ENCODE measurements around the gene MORN1.
A peak's percentile ranks its signal among the peaks of the same experiment; 100 is the strongest.
"Not testable (repeated sequence)": the region's sequence is repeated elsewhere in the genome, so short reads cannot be mapped to it uniquely, and the experiment has no call there.

Gene MORN1

GRCh38 chr1:2391041-2391930 lies at the start of gene MORN1, which contains the start of gene RER1:
Gene MORN1 (minus strand): TSS chr1:2391554. CDS start chr1:2391533, 21 bp downstream.
Gene RER1 (plus strand): TSS chr1:2391841. CDS start chr1:2395791, 3,950 bp downstream.
- ATAC-seq (replicated peaks): peak; percentile 97
- Mint-ChIP-seq H3K4me1 (peaks cover 29 to 45% of the 10 kb centered on the region in 2 donors), H3K36me3 (peaks cover 24 to 30% of the 10 kb centered on the region in 2 donors), H3K27ac (peak within 1 kb of the TSS; percentile 86), H3K27me3 (no peaks in the 10 kb centered on the region), H3K9me3 (no peaks in the 10 kb centered on the region), H3K4me3 (peak within 1 kb of the TSS; percentile 84 to 88)
- DNase-seq: peak; percentile 99

DNA sequence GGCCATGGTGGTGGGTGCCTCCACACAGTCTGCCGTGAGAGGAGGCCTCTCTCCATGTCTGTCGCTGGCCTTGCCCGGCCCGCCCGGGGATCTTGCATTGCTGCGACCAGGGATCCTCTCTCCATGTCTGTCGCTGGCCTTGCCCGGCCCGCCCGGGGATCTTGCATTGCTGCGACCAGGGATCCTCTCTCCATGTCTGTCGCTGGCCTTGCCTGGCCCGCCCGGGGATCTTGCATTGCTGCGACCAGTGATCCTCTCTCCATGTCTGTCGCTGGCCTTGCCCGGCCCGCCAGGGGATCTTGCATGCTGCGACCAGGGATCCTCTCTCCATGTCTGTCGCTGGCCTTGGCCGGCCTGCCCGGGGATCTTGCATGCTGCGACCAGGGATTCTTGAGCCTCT lies 49.0 kb upstream of the MORN1 start:
- DNase-seq; H3K4me3 Mint-ChIP-seq; H3K36me3 Mint-ChIP-seq; H3K4me1 Mint-ChIP-seq; H3K9me3 Mint-ChIP-seq; H3K27ac Mint-ChIP-seq; ATAC-seq (replicated peaks): not testable (repeated sequence)
- peaks cover 16 to 65% of the 10 kb centered on the region in 2 donors for H3K27me3 Mint-ChIP-seq

DNA sequence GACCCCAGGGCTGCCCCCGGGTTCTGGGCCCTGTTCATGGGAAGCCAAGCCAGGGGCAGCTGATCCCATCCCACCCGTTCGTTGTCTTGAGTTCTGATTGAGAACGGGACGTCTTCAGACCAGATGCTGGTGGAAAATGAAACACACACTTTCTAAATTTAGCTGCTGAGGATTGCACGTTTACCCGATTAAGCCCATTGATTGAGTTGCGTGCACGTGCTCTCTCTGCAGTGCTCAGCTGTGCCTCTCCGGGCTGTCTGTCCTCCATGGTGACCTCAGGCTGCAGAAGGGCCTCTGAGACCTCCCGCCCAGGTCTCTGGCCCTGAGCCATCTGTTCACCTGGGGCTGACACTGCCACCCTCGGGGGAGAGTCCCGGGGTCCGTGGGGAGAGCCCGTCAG lies 48.0 kb upstream of the MORN1 start:
- no peak overlapping the region for H3K4me3 Mint-ChIP-seq
- H3K4me1 Mint-ChIP-seq: peaks cover 0 to 2% of the 10 kb centered on the region in 2 donors
- H3K9me3 Mint-ChIP-seq: no peaks in the 10 kb centered on the region
- ATAC-seq (replicated peaks) (no peak), DNase-seq (no peak)
- H3K27ac Mint-ChIP-seq: no peak overlapping the region
- H3K27me3 Mint-ChIP-seq: peaks cover 8 to 63% of the 10 kb centered on the region in 2 donors
- no peaks in the 10 kb centered on the region for H3K36me3 Mint-ChIP-seq

DNA sequence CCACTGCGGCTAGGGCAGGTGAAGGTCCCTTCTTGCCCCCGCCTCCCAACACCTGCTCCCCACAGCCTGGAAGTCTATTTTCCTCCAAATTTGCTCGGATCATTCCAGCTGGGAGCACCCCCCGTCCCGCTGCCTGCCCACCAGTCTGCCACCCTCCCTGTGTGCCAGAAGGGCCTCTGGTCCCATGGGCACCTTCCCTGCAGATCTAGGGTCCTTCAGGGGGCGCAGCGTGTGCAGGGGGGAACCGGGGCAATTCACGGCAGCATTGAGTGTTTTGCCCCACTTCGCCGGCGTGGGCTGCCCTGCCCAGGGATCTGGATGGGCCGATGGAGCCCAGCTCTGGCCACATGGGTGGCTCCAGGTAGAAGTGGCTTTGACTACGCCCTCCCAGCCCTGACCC lies 47.3 kb upstream of the MORN1 start:
- DNase-seq: no peak
- H3K4me3 Mint-ChIP-seq: no peak overlapping the region
- peaks cover 8 to 60% of the 10 kb centered on the region in 2 donors for H3K27me3 Mint-ChIP-seq
- ATAC-seq (replicated peaks): no peak
- no peaks in the 10 kb centered on the region for H3K36me3 Mint-ChIP-seq
- H3K4me1 Mint-ChIP-seq: peaks cover 0 to 2% of the 10 kb centered on the region in 2 donors
- H3K9me3 Mint-ChIP-seq: no peaks in the 10 kb centered on the region
- H3K27ac Mint-ChIP-seq: no peak overlapping the region

DNA sequence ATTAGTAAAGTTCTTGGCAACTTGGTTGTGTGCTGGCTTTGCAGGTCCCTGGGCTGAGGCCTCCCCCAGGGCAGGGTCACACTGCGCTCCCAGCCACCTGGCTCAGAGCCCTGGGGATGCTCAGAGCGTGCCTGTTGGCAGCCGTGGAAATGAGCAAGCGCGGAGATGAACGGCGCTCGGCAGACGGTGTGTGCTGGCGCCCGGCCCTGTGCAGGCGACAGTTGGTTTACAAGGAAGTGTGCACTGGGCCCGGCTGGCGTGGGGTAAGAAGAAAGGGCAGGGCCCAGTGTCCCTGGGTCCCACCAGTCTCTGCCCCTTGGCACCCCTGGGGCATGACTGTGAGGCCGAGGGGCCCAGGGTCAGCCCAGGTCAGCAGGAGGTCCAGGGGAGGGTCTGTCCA lies 46.7 kb upstream of the MORN1 start:
- no peak for ATAC-seq (replicated peaks)
- no peaks in the 10 kb centered on the region for H3K36me3 Mint-ChIP-seq

DNA sequence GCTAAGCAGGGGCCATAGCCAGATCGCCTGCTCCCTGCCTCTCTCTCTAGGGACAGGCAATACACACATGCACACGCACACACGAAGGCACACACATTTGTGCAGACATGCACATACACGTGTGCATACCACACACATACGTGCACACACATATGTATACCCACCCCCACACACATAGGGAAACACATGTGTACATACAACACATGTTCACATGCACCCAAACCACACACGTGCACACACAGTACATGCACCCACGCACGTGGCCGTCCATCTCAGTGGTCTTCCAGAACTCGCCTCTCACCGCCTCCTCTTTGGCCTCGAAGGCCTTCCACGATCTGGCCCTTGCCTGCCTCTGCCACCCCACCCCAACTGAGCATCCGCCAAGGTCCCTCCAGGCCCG lies 46.3 kb upstream of the MORN1 start:
- Mint-ChIP-seq H3K27me3 (peaks cover 8 to 56% of the 10 kb centered on the region in 2 donors), H3K27ac (peak overlapping the region; percentile 2)
- no peak for ATAC-seq (replicated peaks)

More for the DNA sequence above, 46.7 kb upstream of the MORN1 start:
- H3K9me3 Mint-ChIP-seq: no peaks in the 10 kb centered on the region
- DNase-seq: no peak
- no peak overlapping the region for H3K4me3 Mint-ChIP-seq
- H3K4me1 Mint-ChIP-seq: peaks cover 0 to 2% of the 10 kb centered on the region in 2 donors
- H3K27ac Mint-ChIP-seq: no peak overlapping the region
- H3K27me3 Mint-ChIP-seq: peaks cover 8 to 60% of the 10 kb centered on the region in 2 donors

DNA sequence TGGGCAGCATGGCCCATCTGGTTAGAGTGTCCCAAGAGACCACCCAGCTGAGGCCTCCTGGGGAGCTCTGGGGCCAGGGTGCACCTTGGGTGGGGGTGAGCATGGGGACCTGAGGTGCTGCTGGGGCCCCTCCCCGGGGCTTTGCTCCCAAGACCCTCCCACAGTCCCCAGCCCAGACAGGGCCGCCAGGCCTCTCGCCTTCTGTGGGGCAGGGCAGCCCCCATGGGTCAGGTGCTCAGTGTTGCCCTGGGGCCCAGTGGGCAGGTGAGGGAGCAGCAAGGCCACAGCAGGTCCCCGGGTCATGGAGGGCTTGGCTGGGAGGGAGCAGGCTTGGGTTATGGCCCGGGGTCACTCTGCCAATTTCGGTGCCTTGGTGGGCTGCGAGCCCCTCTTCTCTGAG lies 45.5 kb upstream of the MORN1 start:
- no peak for DNase-seq
- Mint-ChIP-seq H3K4me1 (peaks cover 0 to 2% of the 10 kb centered on the region in 2 donors), H3K9me3 (no peaks in the 10 kb centered on the region), H3K27me3 (peaks cover 8 to 48% of the 10 kb centered on the region in 2 donors), H3K36me3 (no peaks in the 10 kb centered on the region), H3K27ac (no peak overlapping the region), H3K4me3 (no peak overlapping the region)
- no peak for ATAC-seq (replicated peaks)

More for the DNA sequence above, 46.3 kb upstream of the MORN1 start:
- H3K4me3 Mint-ChIP-seq: no peak overlapping the region
- no peaks in the 10 kb centered on the region for H3K36me3 Mint-ChIP-seq
- no peaks in the 10 kb centered on the region for H3K9me3 Mint-ChIP-seq
- peaks cover 0 to 2% of the 10 kb centered on the region in 2 donors for H3K4me1 Mint-ChIP-seq
- DNase-seq: no peak

- Mint-ChIP-seq H3K4me1 (peaks cover 0 to 2% of the 10 kb centered on the region in 2 donors), H3K27ac (no peak overlapping the region), H3K27me3 (peaks cover 8 to 44% of the 10 kb centered on the region in 2 donors), H3K4me3 (no peak overlapping the region), H3K36me3 (no peaks in the 10 kb centered on the region), H3K9me3 (no peaks in the 10 kb centered on the region)
- ATAC-seq (replicated peaks) (no peak), DNase-seq (no peak)
Measured at GRCh38 chr1:2435746-2436355, 44.5 kb upstream of the MORN1 start.

DNA sequence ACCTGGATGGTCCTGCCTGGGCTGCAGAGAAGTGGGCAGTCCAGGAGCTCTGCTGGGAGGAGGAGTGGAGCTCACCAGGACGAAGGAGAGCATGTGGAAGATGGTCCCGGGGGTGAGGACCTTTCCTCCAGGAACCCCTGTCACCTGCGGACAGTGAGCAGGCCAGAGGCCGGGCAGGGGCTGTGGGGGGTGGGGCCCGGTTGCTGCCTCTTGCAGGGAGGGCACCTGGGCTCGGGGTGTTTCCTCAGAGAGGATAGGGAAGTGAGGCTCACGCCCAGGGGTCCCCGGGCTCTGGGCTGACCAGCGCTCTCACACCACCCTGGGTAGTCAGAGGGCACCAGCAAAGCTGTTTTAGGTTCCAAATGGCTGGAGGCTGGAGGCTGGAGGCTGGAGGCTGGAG lies 43.7 kb upstream of the MORN1 start:
- peaks cover 2 to 3% of the 10 kb centered on the region in 2 donors for H3K9me3 Mint-ChIP-seq
- peaks cover 0 to 2% of the 10 kb centered on the region in 2 donors for H3K4me1 Mint-ChIP-seq
- H3K27ac Mint-ChIP-seq: no peak overlapping the region
- DNase-seq (no peak), ATAC-seq (replicated peaks) (no peak)
- peaks cover 16 to 50% of the 10 kb centered on the region in 2 donors for H3K27me3 Mint-ChIP-seq
- no peak overlapping the region for H3K4me3 Mint-ChIP-seq
- peaks cover 0 to 3% of the 10 kb centered on the region in 2 donors for H3K36me3 Mint-ChIP-seq

GRCh38 chr1:2433936-2434655 lies 42.7 kb upstream of the MORN1 start:
- no peak overlapping the region for H3K27ac Mint-ChIP-seq
- H3K9me3 Mint-ChIP-seq: peaks cover 9 to 10% of the 10 kb centered on the region in 2 donors
- peaks cover 5 to 9% of the 10 kb centered on the region in 2 donors for H3K36me3 Mint-ChIP-seq
- DNase-seq (no peak), ATAC-seq (replicated peaks) (no peak)
- H3K4me3 Mint-ChIP-seq: no peak overlapping the region
- H3K27me3 Mint-ChIP-seq: peaks cover 22 to 52% of the 10 kb centered on the region in 2 donors
- no peaks in the 10 kb centered on the region for H3K4me1 Mint-ChIP-seq

DNA sequence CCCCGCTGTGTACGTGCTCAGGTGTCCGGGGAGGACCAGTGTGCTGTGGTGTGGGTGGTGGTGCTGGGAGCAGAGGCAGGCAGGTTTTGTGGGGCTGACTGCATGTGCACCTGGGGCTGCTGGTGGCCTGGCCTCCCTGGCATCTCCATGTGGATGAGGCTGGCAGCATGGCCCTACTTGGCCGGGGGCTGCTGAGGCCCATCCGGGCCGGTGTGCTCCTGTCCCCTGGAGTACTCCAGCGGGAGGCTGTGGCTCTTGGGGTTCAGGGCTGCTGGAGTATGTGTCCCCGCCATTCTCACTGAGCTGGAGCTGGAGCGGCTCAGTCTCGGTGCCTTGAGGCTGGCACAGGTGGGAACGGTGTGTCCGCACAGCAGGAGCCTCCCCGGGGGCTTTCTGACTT lies 41.8 kb upstream of the MORN1 start:
- no peak for DNase-seq
- Mint-ChIP-seq H3K36me3 (peaks cover 5 to 9% of the 10 kb centered on the region in 2 donors), H3K4me3 (no peak overlapping the region), H3K4me1 (no peaks in the 10 kb centered on the region), H3K27me3 (peaks cover 24 to 47% of the 10 kb centered on the region in 2 donors), H3K27ac (no peak overlapping the region), H3K9me3 (peaks cover 9 to 10% of the 10 kb centered on the region in 2 donors)
- no peak for ATAC-seq (replicated peaks)

DNA sequence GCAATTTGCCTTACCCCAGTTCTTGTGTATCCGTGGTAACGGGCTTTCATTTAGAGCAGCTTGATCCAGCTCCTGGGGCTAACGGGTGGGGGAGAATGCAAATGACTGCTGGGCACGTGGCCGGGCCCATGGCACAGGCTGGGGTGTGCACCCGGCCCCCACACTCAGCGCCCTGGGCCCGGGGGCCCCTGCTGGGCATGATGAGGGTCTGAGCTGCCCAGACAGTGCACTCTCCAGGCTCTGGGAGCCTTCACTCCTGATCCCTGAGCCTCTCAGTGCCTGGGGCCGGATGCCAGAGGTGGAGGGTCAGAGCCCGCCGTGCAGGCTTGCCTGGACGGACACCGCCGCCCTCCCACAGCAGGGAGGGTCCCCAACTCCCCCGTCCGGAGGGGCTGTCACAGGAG lies 41.1 kb upstream of the MORN1 start:
- Mint-ChIP-seq H3K36me3 (peaks cover 5 to 9% of the 10 kb centered on the region in 2 donors), H3K9me3 (peaks cover 9 to 10% of the 10 kb centered on the region in 2 donors), H3K4me3 (no peak overlapping the region), H3K4me1 (no peaks in the 10 kb centered on the region), H3K27me3 (peaks cover 22 to 40% of the 10 kb centered on the region in 2 donors), H3K27ac (no peak overlapping the region)
- DNase-seq: no peak
- ATAC-seq (replicated peaks): no peak

DNA sequence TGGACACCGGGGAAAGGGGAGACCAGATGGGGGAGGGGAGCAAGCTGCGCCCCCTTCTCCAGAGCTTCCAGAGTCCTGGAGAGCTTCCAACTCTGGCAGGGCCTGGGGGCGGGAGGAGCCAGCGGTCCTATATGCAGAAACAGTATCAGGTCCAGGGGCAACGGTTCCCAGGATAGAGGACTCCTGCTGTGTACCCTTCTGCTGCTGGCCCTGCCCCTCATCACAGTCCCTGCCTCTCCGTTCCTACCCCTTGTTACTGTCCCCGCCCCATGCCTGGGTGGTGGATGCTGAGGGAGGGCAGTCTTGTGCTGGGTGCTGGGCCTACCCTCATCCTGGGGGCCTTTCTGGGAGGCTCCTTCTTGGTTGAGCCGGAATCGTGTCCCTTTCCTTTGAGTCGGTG lies 40.2 kb upstream of the MORN1 start:
- H3K27ac Mint-ChIP-seq: no peak overlapping the region
- ATAC-seq (replicated peaks) (no peak), DNase-seq (no peak)
- H3K4me3 Mint-ChIP-seq: no peak overlapping the region
- peaks cover 5 to 9% of the 10 kb centered on the region in 2 donors for H3K36me3 Mint-ChIP-seq
- peaks cover 20 to 36% of the 10 kb centered on the region in 2 donors for H3K27me3 Mint-ChIP-seq
- H3K9me3 Mint-ChIP-seq: peaks cover 9 to 10% of the 10 kb centered on the region in 2 donors
- H3K4me1 Mint-ChIP-seq: no peaks in the 10 kb centered on the region

DNA sequence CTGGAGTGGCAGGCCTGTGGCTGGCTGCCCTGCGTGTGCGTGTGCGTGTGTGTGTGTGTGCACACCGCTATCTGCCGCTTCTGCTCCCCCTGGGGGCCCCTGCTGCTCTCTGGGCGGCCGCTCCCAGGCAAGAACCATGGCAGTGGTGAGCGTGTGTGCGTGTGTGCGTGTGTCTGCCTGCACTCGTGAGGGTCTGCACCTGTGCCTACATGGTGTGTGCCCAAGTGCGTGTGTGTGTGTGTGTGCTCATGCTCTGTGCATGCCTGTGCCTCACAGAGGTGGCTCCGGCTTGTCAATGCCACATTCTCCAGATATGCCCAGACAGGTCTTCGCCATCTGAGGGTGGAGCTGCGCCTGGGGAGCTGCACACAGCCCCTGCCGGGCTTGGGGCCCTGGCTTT lies 39.7 kb upstream of the MORN1 start:
- peaks cover 9 to 10% of the 10 kb centered on the region in 2 donors for H3K9me3 Mint-ChIP-seq

More for the DNA sequence above, 39.7 kb upstream of the MORN1 start:
- ATAC-seq (replicated peaks) (no peak), DNase-seq (no peak)
- Mint-ChIP-seq H3K4me1 (no peaks in the 10 kb centered on the region), H3K27me3 (peaks cover 20 to 36% of the 10 kb centered on the region in 2 donors), H3K27ac (no peak overlapping the region), H3K36me3 (peaks cover 5 to 9% of the 10 kb centered on the region in 2 donors), H3K4me3 (no peak overlapping the region)
